NCI-H526 (cell line): ENCODE measurements around the gene ZBED4.

Experiments used
- DNase-seq, 2 experiments: peaks; one replicate each; lab custom pipeline; 2025; lab: John Stamatoyannopoulos, UW

Gene ZBED4

DNA sequence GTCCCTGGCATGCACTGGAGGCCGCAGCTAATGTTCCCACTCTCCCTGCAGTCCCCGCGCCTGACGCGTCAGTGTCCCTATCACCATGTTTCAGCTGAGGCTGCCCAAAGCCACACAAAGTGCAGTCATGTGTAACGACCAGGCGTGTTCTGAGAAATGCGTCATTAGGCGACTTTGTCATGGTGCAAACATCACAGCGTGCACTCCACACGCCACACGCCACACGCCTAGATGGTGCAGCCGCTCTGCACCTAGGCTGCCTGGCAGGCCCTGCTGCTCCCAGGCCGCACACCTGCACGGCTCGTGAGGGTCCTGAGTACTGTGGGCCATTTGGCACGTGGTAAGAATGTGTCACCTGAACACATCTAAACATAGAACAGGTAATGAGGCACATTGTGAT is 67.2 kb downstream of the ZBED4 start:
- no peak for DNase-seq

GRCh38 chr22:49921508-49922278 is 68.0 kb downstream of the ZBED4 start:
- DNase-seq: no peak

DNA sequence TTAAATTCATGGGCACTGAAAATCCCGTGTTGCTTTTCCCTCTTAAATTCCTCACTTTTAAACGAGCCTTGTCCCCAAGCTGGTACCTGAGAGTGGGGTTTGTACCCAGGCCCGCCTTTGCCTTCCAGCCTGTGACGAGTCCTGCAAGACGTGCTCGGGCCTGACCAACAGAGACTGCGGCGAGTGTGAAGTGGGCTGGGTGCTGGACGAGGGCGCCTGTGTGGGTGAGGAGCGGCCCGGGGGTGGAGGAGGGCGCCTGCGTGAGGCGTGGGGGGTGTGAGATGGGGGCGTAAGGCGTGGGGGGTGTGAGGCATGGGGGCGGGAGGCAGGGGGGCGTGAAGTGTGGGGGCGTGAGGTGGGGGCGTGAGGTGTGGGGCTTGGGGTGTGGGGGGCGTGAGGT is 68.8 kb downstream of the ZBED4 start:
- no peak for DNase-seq

DNA sequence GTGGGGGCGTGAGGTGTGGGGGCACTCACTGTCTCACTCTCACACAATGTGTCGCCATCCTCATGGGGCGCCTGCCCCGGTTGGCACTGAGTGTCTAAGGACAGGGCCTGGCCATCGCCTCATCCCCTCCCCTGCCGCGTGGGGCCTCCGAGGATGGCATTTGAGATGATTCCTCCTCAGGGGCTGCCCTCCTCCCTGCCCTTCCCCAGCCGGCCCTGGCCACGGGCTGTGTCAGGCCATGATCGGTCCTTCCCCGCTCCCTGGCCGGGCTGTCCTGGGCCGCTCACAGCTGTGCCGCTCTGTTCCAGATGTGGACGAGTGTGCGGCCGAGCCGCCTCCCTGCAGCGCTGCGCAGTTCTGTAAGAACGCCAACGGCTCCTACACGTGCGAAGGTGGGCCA is 69.3 kb downstream of the ZBED4 start:
- DNase-seq: no peak

- DNase-seq: no peak
Measured at GRCh38 chr22:49923445-49923844, 69.8 kb downstream of the ZBED4 start.

DNA sequence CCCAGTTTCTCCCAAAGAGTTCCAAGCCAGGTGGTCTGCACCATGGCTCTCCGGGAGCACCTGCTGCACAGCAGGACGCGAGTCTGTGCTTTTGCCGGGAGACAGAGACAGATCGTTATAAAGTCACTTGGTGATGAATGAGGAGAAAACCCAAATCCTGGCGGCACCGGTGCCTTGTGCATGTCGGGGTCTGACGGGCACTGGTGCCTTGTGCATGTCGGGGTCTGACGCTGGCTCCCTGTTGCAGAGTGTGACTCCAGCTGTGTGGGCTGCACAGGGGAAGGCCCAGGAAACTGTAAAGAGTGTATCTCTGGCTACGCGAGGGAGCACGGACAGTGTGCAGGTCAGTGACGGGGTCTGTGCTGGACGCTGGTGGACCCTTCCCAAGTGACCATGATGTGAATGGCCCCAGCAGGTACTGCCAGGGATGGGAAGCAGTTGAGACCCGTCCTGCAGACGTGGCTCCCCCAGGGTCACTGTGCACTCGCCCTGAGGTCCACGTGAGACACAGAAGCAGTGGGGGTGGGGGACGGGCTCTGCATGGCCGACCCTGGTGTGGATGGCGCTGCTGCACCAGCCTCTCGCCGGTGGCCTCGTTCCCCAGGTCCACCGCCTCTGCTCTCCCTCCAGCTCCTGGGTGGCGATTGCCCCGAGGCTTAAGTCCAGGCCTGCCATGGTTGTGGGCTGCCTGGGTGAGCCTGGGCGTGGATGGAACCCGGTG is 70.6 kb downstream of the ZBED4 start:
- DNase-seq: no peak

- no peak for DNase-seq
Measured at GRCh38 chr22:49925525-49926128, 72.0 kb downstream of the ZBED4 start.

GRCh38 chr22:49926916-49927315 is 73.3 kb downstream of the ZBED4 start:
- no peak for DNase-seq

- no peak for DNase-seq
Measured at GRCh38 chr22:49927483-49928184, 74.0 kb downstream of the ZBED4 start.

DNA sequence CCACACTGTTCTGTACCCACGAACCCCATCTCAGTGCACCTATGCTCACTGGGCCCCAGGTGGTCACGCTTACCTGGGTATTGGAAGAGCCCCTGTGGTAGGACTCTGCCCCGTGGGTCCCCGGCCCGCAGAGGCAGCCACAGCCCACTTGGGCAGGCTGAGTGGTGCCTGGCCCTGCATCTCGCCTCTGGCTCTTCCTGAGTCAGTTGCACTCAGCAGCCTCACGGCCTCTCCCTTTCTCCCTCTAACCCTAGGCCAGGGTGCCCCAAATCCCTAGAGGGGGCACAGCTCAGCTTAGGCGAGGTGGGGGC is 74.5 kb downstream of the ZBED4 start:
- DNase-seq: no peak

GRCh38 chr22:49928555-49929210 is 75.0 kb downstream of the ZBED4 start:
- no peak for DNase-seq

- DNase-seq: peak in 1 of 2 experiments; percentile 60
Measured at GRCh38 chr22:49929211-49929979, 75.8 kb downstream of the ZBED4 start.

GRCh38 chr22:49929994-49930575 is 76.4 kb downstream of the ZBED4 start:
- DNase-seq: no peak

GRCh38 chr22:49930596-49931412 is 77.2 kb downstream of the ZBED4 start:
- peak; percentile 13 to 61 for DNase-seq

DNA sequence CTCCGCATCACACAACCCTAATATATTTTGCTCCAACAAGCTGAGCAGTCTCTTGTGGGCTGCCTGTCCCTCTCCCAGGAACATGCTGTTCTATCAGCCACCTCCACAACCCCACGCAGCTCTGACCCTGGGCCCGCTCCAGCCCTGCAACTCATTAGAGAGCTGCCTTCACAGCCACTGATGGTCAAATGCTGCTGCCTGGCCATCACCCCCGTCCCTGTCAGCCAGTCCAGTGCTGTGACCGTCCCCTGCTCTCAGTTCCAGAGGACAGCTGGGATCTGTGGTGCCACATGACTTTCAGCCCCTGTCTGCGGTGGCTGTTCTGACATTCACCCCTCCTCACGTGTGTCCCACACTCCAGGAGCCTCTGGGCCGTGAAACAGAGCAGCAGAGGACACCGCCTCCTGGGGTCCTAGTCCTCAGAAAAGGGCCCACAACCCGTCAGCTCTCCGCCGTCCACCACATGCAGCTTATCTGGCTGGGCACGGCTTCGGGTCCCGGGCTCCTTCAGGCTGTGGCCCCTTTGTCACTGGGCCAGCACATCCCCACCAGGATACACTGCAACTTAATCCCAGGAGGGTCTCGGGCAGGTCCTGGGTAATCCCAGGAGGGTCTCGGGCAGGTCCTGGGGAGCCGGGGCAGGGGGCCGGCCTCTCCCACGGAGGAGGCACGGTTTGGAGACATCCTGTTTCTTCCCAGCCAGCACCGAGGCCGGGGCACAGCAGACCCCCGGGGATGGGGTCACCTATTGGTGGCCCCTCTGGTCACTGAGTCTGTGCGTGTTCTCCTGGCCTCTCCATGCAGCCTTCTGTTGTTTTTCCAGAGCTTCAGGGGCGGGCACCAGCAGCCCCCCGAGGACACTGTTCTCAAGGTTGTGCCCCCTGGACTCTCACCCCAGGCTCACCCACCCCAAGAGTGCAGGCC is 79.9 kb downstream of the ZBED4 start:
- no peak for DNase-seq

GRCh38 chr22:49934160-49934890 is 80.7 kb downstream of the ZBED4 start:
- no peak for DNase-seq

DNA sequence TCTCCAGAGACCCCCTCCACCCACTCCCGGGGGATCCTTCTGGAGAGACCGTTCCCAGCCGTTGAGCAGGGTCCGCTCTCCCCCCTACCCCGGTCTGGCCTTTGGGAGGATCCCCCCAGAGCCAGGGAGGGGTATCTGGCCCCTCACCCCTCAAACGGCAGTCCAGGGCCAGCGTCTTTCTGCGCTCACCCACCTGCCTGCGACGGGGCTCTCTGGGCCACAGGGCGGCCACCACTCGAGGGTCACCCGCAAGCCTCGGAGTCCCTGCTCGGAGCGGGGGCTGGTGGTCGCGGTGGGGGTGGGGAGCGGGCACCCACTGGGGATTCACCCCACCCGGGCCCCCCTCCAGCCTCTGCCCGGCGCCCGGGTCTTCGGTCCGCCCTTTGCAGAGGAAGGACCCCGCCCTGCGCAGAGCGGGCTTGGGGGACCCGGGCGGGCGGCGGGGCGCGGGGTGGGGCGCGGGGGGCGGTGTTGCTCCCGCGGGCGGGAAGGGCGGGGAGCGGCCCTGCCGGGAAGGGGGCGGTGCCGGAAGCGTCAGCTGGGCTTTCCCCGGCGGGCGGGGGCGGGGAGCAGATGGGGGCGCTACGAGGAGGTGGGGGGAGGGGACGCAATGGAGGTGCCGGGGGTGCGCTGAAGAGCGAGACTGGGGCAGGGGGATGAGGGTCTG is 81.4 kb downstream of the ZBED4 start:
- peak in 1 of 2 experiments; percentile 23 for DNase-seq

DNA sequence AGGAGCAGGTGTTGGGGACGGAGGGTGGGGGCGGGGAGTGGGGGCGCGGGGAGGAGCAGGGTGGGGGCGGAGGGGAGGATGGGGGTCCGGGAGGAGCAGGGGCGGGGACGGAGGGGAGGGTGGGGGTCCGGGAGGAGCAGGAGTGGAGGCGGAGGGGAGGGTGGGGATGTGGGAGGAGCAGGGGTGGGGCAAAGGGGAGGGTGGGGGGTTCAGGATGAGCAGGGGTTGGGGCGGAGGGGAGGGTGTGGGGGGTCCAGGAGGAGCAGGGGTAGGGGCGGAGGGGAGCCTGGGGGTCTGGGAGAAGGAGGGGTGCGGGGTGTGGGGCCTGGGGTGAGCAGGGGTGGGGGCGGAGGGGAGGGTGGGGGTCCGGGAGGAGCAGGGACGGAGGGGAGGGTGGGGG is 81.9 kb downstream of the ZBED4 start:
- no peak for DNase-seq
